GM19468 (cell line): ENCODE measurements around the gene TMEM51.

Experiments
- ATAC-seq: cut with Tn5 transposase; IDR thresholded peaks from one replicate; pipeline ENCODE4 v1.9.1; 2021; ENCODE audit warnings: mild to moderate bottlenecking, moderate library complexity, moderate number of reproducible peaks; ENCODE audit not compliant: unreplicated experiment; ENCODE audit errors: extremely low read depth

Gene TMEM51

GRCh38 chr1:15153184-15153841 lies at the start of gene TMEM51:
Gene TMEM51 (plus strand): TSS chr1:15153747. CDS start chr1:15215088, 61,341 bp downstream.
- ATAC-seq: no peak

- no peak for ATAC-seq
Observed at GRCh38 chr1:15103906-15104305, 49.6 kb upstream of the TMEM51 start.

- ATAC-seq: no peak
Observed at GRCh38 chr1:15104768-15105167, 48.8 kb upstream of the TMEM51 start.

GRCh38 chr1:15106608-15107007 lies 46.9 kb upstream of the TMEM51 start:
- ATAC-seq: no peak

- ATAC-seq: no peak
Observed at GRCh38 chr1:15107058-15107687, 46.4 kb upstream of the TMEM51 start.

GRCh38 chr1:15107911-15108310 lies 45.6 kb upstream of the TMEM51 start:
- ATAC-seq: no peak

GRCh38 chr1:15110128-15110866 lies 43.2 kb upstream of the TMEM51 start:
- ATAC-seq: no peak

GRCh38 chr1:15110867-15111230 lies 42.7 kb upstream of the TMEM51 start:
- no peak for ATAC-seq

- ATAC-seq: no peak
Observed at GRCh38 chr1:15113146-15113545, 40.4 kb upstream of the TMEM51 start.

GRCh38 chr1:15114884-15115283 lies 38.7 kb upstream of the TMEM51 start:
- no peak for ATAC-seq

GRCh38 chr1:15115542-15116330 lies 37.8 kb upstream of the TMEM51 start:
- no peak for ATAC-seq

- no peak for ATAC-seq
Observed at GRCh38 chr1:15116966-15117365, 36.6 kb upstream of the TMEM51 start.

- no peak for ATAC-seq
Observed at GRCh38 chr1:15117671-15118325, 35.7 kb upstream of the TMEM51 start.

GRCh38 chr1:15118579-15118978 lies 35.0 kb upstream of the TMEM51 start:
- no peak for ATAC-seq

- ATAC-seq: no peak
Observed at GRCh38 chr1:15120251-15120945, 33.1 kb upstream of the TMEM51 start.

- no peak for ATAC-seq
Observed at GRCh38 chr1:15122331-15122730, 31.2 kb upstream of the TMEM51 start.

GRCh38 chr1:15123270-15123669 lies 30.3 kb upstream of the TMEM51 start:
- no peak for ATAC-seq

- ATAC-seq: no peak
Observed at GRCh38 chr1:15123925-15124324, 29.6 kb upstream of the TMEM51 start.

- ATAC-seq: no peak
Observed at GRCh38 chr1:15124362-15125100, 29.0 kb upstream of the TMEM51 start.
